Stomach (tissue), 4 donors: ENCODE data around the gene AKAP13.

ENCODE experiments used
- EP300 ChIP-seq: sonication (generic); formaldehyde crosslinking; IDR thresholded peaks from one replicate; pipeline ENCODE4 v1.6.1; 2017; ENCODE audit warnings: antibody characterized with exemption
- POLR2A ChIP-seq, 4 donors: fragments of 450-650 bp; IDR thresholded peaks; one replicate each; pipeline ENCODE4 v1.6.1; 2016; ENCODE audit warnings: antibody characterized with exemption in 4 of 4, control low read depth in 2 of 4, mild to moderate bottlenecking in 1 of 4, moderate library complexity in 1 of 4
- POLR2AphosphoS5 ChIP-seq, 3 donors: sonication (generic); formaldehyde crosslinking; IDR thresholded peaks; one replicate each; pipeline ENCODE4 v1.6.1; 2016; ENCODE audit warnings: antibody characterized with exemption in 3 of 3
- TF ChIP-seq, protein P1 (sequence below), 7 experiments: fragments of 450-650 bp in 4 of 7; fragments of 200-600 bp in 3 of 7; sonication (generic) in 3 of 7; IDR thresholded peaks; one replicate each; pipeline ENCODE4 v1.5.1; 2016 to 2019; ENCODE audit warnings: antibody characterized with exemption in 7 of 7, control low read depth in 2 of 7, mild to moderate bottlenecking in 1 of 7

DNA sequence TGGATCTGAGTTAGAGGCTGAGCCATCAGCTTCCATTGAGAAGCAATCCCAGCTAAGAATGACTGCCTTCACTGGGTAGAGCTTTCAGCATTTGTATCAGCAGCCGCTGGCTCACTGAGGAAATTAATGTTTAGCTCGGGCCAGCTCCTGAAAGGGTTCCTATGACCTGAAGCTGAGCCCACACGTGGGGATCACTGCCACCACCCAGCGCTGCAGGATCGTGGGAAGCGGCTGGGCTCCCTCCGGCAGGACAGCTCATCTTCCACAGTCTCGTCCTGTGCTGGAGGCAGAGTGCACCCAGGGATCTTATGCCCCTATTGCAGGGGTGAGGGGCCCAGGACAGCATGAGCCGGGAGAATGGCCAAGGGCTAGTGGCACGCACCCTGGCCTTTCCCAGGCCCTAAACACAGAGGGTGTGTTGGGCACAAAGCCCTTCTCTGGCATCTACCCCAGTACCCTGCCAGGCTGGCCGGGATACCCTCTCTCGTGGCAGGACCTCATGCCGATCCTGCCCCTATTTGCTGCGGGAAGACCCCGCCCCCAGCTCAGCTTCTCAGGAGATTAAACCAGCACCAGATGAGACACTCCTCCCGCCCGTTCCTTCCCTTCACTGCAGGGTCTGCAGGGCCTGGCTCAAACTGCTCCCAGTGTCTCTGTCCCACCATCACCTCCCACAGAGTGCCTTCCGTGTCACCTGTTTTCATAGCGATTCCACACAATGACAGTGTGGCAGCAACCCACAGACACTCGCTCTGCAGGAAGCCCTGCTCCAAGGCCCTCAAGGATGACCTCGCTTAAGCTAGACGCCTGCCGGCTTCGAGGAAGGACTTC is 385.8 kb downstream of the AKAP13 start:
- TF ChIP-seq, protein P1, sequence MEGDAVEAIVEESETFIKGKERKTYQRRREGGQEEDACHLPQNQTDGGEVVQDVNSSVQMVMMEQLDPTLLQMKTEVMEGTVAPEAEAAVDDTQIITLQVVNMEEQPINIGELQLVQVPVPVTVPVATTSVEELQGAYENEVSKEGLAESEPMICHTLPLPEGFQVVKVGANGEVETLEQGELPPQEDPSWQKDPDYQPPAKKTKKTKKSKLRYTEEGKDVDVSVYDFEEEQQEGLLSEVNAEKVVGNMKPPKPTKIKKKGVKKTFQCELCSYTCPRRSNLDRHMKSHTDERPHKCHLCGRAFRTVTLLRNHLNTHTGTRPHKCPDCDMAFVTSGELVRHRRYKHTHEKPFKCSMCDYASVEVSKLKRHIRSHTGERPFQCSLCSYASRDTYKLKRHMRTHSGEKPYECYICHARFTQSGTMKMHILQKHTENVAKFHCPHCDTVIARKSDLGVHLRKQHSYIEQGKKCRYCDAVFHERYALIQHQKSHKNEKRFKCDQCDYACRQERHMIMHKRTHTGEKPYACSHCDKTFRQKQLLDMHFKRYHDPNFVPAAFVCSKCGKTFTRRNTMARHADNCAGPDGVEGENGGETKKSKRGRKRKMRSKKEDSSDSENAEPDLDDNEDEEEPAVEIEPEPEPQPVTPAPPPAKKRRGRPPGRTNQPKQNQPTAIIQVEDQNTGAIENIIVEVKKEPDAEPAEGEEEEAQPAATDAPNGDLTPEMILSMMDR (IDR thresholded peaks at IDR 0.05), result no peak
- no peak for TF ChIP-seq POLR2AphosphoS5 (IDR thresholded peaks at IDR 0.05)
- no peak for TF ChIP-seq POLR2A (IDR thresholded peaks at IDR 0.05)
- no peak for TF ChIP-seq EP300
